H54 (cell line): ENCODE data around the gene PCDH9.

Experiments
- DNase-seq: peaks from one replicate; pipeline ENCODE4 v3.0.0; 2011; ENCODE audit warnings: low spot score, mixed read lengths; ENCODE audit not compliant: insufficient read length
- FAIRE-seq: peaks from 3 replicates; lab custom pipeline; 2011; peaks lifted over from hg19 to GRCh38; lab: Jason Lieb, UNC
- POLR2A ChIP-seq: IDR thresholded peaks from 2 replicates; pipeline ENCODE4 v1.6.1; 2011; ENCODE audit warnings: low read depth, mild to moderate bottlenecking, low read length

The PCDH9 gene

DNA sequence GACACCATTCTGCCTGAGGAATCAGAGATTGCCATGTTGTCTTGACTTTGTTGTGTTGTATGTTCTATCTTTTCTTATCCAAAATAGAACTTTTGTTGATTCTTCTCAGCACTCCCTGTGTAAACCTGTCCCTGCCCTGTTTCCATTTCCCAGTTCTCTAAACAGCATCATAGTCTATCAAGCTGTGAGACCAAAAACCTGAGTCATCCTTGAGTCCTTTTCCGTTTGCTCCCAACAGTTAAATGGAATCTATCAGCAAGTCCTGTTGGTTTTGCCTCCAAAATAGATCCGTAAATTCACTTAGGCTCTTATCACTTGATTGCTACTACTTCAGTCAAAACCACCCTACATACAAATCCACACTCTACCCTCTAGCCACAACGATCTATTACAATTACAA, 667.1 kb downstream of the PCDH9 start:
- DNase-seq (no peak), FAIRE-seq (peak; percentile 11)

DNA sequence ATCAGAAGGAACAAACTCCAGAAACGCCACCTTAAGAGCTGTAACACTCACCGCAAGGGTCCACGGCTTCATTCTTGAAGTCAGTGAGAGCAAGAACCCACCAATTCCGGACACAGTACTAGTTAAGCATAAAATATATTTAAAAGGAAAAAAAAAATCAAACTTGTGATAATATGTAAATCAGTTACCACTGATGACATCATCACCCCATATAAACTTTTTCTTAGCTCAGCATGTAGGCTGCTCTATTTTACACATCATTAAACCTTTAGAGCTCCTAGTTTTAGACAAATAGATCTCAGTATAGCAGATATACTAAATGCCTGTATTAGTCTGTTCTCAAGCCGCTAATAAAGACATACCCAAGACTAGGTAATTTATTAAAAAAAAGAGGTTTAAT, 668.1 kb downstream of the PCDH9 start:
- FAIRE-seq (no peak), DNase-seq (no peak)
- no peak for TF ChIP-seq POLR2A

More for the DNA sequence above, 667.1 kb downstream of the PCDH9 start:
- no peak for TF ChIP-seq POLR2A

DNA sequence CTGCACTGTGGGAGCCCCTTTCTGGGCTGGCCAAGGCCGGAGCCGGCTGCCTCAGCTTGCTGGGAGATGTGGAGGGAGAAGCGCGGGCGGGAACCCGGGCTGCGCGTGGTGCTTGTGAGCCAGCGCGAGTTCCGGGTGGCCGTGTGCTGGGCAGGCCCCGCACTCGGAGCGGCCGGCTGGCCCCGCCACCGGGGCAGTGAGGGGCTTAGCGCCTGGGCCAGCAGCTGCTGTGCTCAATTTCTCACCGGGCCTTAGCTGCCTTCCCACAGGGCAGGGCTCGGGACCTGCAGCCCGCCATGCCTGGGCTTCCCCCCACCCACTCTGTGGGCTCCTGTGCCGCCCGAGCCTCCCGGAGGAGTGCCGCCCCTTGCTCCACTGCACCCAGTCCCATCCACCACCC, 669.1 kb downstream of the PCDH9 start:
- no peak for TF ChIP-seq POLR2A
- FAIRE-seq (no peak), DNase-seq (no peak)

DNA sequence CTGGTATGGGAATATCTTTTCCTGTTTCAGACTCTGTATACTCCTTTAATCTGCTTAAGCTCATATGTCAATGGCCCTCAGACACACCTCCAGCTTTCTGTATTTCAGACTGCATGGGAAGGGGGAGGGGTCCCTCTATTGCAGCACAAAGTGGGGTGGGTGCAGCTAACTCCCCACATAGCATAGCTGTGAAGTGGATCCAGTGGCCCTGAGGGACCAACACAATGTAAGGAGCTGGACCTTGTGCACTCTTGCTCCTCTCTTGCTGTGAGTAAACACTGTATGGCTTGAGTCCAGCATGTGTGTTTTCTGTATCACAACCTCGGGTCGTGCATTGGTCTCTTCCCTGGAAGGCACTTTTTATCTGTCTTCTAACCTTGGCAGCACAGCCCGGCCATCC, 669.9 kb downstream of the PCDH9 start:
- FAIRE-seq = no peak
- TF ChIP-seq POLR2A = no peak
- no peak for DNase-seq

DNA sequence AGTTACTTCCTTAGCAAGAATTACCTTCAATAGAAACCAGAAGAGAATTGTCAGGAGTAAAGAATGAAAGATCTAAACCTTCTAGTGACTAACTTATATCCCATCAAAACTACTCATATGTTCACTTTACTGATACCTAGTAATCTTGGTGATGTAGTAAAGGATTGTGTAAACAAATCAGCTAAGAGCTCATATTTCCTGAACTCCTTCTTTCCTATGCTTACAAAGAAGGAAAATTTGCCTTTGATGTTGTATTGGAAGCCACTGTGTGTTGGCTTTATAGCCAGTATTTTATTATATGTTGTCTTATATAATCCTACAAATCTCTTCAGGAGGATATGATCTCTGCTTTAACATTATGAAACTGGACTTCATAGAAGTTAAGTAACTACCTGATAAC, 671.0 kb downstream of the PCDH9 start:
- no peak for DNase-seq
- TF ChIP-seq POLR2A = no peak
- FAIRE-seq = no peak

DNA sequence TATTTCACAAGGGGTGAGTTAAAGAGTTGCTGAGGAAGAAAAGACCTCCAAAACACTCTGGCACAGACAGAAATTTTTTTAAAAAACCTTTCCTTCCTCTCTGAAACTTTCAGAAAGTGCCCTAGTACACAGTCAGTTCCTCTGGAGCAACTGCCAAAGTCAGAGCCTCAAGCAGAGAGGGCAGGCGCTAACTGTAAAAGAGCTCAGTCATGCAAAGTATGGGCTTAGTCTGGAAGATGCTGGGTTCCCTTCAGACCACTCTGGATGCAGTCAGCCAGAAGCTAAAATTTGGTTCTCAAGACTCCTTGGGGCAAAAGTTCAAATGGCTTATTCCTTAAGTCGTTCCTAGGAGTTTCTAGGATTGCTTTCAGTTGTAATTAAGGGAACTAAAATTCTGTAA, 671.6 kb downstream of the PCDH9 start:
- TF ChIP-seq POLR2A = no peak
- DNase-seq (no peak), FAIRE-seq (no peak)

DNA sequence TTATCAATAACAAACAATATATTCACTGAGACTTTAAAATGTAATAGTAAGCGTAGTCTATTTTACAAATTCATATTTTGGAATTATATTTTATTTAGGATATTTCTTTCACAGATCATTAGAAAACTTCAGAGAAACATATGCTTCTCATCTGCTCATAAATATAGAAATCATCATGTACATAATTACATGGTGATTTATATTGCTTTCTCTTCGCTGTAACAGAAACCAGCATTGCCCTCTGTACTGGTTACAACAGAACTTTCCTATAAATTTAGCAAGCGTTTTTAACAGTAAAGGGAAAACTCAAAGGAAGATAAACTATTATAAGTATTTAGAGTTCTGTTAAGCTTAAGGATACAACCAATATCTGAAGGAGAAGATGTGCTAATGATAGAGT, 672.8 kb downstream of the PCDH9 start:
- no peak for FAIRE-seq

DNA sequence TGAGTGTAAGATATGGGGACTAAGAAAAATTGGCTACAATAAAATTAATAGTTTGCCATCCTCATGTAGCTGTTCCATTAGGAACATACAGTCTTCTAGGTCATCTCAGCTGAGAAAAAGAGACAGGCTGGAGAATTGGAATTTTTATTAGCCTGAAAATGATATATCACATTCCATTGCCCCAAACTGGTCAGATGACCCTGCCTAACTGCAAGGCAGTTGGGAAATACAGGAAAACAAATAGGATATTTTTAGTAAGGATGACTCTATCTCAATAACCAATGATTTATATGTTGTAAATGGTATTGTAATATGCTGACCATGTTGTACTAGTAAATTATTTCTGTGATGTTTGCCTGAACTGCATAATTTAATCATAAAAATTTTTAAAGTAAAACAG, 673.8 kb downstream of the PCDH9 start:
- TF ChIP-seq POLR2A = no peak
- DNase-seq = no peak
- FAIRE-seq = no peak

More for the DNA sequence above, 672.8 kb downstream of the PCDH9 start:
- TF ChIP-seq POLR2A = no peak
- no peak for DNase-seq

DNA sequence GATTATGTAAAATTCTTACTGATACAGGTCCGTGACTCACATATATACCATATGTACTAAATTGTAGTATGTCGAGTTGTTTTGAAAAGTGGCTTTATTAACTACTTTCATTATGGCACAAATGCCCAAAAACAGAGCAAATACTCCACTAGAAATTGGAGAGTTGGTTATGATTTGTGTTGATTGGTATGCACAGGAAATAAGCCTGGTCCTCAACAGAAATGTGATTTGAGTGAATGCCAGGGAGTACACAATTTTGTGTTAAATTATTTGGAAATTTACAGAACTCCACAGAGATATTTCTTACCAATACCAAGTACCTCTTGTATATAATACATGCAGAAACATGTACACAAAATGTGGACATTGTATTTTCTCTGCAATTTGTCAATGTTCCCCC, 676.7 kb downstream of the PCDH9 start:
- TF ChIP-seq POLR2A = no peak
- FAIRE-seq (no peak), DNase-seq (no peak)

DNA sequence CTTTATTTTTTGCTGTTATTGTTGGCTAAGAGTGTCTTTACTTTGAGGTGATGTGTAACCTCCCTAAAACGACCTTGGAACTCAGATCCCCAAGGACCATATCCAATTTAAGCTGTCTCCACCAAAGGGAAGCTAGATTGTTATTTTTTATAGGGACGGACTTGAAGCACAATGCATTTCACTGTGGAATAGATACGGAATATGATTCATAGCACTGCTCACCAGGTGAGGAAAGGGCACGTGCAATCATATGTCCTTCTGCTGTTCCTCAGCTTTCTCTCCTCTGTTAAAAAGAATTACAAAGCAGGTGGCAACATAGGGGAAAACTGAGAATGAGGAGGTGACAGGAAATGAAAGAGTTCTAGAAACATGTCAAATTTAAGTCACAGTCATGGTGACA, 679.0 kb downstream of the PCDH9 start:
- no peak for TF ChIP-seq POLR2A
- DNase-seq (no peak), FAIRE-seq (no peak)

DNA sequence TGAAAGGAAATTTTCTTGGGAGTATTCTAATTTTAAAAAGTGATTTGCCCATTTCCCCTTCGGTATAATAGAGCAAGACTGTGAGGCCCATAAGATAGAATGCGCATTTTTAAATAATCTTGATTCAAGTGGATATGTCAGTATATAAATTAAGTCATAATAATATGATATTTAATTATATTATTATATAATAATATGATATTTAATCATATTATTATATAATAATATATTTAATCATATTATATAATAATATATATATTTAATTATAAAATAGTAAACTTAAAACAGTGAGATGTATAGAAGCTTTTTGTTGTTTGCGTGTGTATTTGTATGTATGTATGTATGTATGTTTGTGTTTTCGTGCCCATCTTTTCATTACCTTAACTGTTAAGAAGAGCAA, 682.5 kb downstream of the PCDH9 start:
- TF ChIP-seq POLR2A = no peak
- no peak for FAIRE-seq

DNA sequence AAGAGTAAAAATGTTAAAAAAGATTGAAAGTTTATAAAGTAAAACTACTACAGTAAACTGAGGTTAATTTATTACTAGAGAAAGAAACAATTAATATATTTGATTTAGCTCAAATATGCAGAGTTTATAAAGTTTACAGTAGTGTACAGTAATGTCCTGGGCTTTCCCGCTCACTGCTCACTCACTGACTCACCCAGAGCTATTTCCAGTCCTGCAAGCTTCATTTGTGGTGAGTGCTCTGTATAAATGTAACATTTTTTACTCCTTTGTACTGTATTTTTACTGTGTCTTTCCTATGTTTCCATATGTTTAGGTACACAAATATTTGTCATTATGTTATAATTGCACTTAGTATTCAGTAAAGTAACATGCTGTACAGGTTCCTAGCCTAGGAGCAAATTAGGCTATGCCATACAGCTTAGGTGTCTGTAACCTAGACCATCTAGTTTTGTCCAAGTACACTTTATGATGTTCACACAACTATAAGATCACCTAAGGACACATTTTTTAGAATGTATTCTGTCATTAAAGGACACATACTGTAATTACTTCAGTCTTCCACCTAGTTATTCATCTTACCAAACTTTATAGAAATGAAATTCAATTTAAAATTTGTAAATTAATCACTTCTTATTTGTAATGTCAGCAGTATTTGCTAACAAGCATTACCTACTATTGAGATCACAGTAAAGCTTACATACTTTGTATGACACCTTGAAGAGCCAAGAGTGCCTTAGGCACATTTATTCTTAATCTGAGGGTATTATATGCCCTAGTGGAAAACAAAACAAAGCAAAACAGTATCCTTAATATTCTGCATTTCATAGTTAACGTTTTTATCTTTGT, 683.4 kb downstream of the PCDH9 start:
- TF ChIP-seq POLR2A = no peak
- no peak for FAIRE-seq
- no peak for DNase-seq

More for the DNA sequence above, 682.5 kb downstream of the PCDH9 start:
- DNase-seq = no peak

DNA sequence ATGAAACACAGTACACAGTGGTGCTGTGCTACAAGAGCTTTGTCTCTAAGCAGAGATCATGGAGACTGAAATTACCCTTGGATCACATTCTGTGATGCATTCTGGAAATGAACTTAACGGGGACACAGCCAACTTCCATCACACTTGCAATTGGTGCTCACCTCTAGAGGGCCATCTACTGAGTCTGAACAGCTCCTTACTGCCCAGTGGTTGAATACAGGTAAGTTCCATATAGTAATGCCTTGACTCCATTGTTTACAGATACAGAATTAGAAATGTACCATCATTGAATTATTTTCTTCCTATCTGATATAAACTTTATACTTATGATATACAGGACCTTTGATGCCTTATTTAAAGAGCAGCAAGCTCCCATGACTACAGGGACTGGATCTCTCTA, 686.4 kb downstream of the PCDH9 start:
- DNase-seq (no peak), FAIRE-seq (no peak)
- TF ChIP-seq POLR2A = no peak

DNA sequence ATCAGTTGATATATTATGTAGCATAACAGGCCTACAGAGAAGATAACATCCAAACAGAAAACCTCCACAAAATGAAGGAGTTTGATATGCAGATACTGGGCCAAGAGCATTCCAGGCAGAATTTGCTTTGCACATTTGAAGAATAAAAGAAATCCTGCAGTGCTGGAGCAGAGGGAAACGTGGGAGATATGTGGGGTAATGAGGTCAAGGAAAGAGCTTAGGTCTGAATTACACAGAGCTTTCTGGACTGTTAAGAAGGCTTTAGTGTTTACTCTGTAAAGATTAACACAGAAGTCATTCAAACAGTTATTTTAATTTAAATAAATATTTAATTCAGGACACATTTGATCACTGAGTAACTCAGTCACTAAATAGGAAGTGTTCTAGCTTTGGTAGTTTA, 692.7 kb downstream of the PCDH9 start:
- FAIRE-seq = no peak
- TF ChIP-seq POLR2A = no peak
- no peak for DNase-seq

DNA sequence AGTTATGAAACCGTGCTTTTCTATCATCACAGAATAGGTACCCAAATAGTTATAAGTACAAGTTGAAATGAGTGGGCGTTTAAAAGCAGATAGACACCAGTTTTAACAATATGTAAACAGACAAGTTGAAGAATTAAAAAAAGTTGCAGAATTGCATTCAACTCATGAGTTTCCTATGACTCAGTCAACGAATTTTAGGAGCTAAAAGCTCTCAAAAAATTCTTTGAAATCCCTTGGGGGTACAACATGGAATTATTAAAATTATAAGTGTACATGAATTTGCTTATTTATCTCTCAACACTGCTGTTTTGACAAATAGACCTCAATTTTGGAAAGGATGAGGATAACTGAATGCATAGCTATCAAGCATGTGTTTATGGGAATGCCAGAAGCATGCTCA, 693.4 kb downstream of the PCDH9 start:
- FAIRE-seq = no peak
- TF ChIP-seq POLR2A = no peak
- no peak for DNase-seq
